GM23338 (cell line): ENCODE data around the gene PTGER2. TPM values are rescaled to one million over a fixed set of nuclear protein-coding genes. Genes with fewer than 3 reads are reported as not detected.

Source experiments
- ATAC-seq: fragments of 200-7000 bp; cut with Tn5 transposase; 3 replicates; pipeline ENCODE4 v1.9.1; 2020
- DNase-seq: peaks from one replicate; pipeline ENCODE4 v3.0.0-alpha.2; 2015; ENCODE audit warnings: low spot score
- H2AFZ ChIP-seq: fragments of 200-600 bp; sonication (generic); 2 replicates; pipeline ENCODE4 v1.8.0; 2016; ENCODE audit warnings: antibody characterized with exemption, mild to moderate bottlenecking, moderate library complexity
- H3F3A ChIP-seq: fragments of 200-600 bp; sonication (generic); replicated peaks from 2 replicates; pipeline ENCODE4 v1.8.0; 2017; ENCODE audit warnings: antibody characterized with exemption, mixed run types, low read depth
- H3K27ac ChIP-seq: fragments of 200-600 bp; sonication (generic); 2 replicates; pipeline ENCODE4 v1.6.1; 2016; ENCODE audit warnings: low read depth
- H3K27me3 ChIP-seq: fragments of 200-600 bp; sonication (generic); 2 replicates; pipeline ENCODE4 v1.8.0; 2016; ENCODE audit warnings: mild to moderate bottlenecking, mixed run types, moderate library complexity; ENCODE audit not compliant: insufficient read depth
- H3K36me3 ChIP-seq: fragments of 200-600 bp; sonication (generic); 2 replicates; pipeline ENCODE4 v1.8.0; 2016; ENCODE audit warnings: mild to moderate bottlenecking; ENCODE audit not compliant: insufficient read depth
- H3K4me1 ChIP-seq: fragments of 200-600 bp; sonication (generic); 2 replicates; pipeline ENCODE4 v1.8.0; 2016; ENCODE audit warnings: mild to moderate bottlenecking, moderate library complexity; ENCODE audit not compliant: insufficient read depth
- H3K4me2 ChIP-seq: fragments of 200-600 bp; sonication (generic); 2 replicates; pipeline ENCODE4 v1.7.1; 2017; ENCODE audit warnings: mixed run types
- H3K4me3 ChIP-seq: fragments of 200-600 bp; sonication (generic); 2 replicates; pipeline ENCODE4 v1.6.1; 2016; ENCODE audit warnings: mixed run types
- H3K79me2 ChIP-seq: fragments of 200-600 bp; sonication (generic); replicated peaks from 2 replicates; pipeline ENCODE4 v1.8.0; 2017; ENCODE audit warnings: mild to moderate bottlenecking; ENCODE audit not compliant: insufficient read depth
- H3K9me2 ChIP-seq: fragments of 200-600 bp; sonication (generic); 2 replicates; pipeline ENCODE4 v1.8.0; 2017; ENCODE audit not compliant: insufficient read depth
- H4K20me1 ChIP-seq: fragments of 200-600 bp; sonication (generic); replicated peaks from 2 replicates; pipeline ENCODE4 v1.8.0; 2017; ENCODE audit warnings: mild to moderate bottlenecking; ENCODE audit not compliant: insufficient read depth
- H3K27ac Mint-ChIP-seq: 2 replicates; pipeline ENCODE4 v1.8.0; 2020; ENCODE audit warnings: inconsistent platforms, mild to moderate bottlenecking, moderate library complexity, mixed read lengths
- H3K27me3 Mint-ChIP-seq: 3 replicates; pipeline ENCODE4 v1.8.0; 2022; ENCODE audit warnings: low read depth, mild to moderate bottlenecking, moderate library complexity, mixed read lengths, inconsistent platforms; ENCODE audit not compliant: insufficient read depth, poor library complexity
- H3K36me3 Mint-ChIP-seq: 3 replicates; pipeline ENCODE4 v1.8.0; 2021; ENCODE audit warnings: low read depth, mild to moderate bottlenecking, inconsistent platforms, moderate library complexity, mixed read lengths
- H3K4me1 Mint-ChIP-seq: 3 replicates; pipeline ENCODE4 v1.8.0; 2020; ENCODE audit warnings: mild to moderate bottlenecking, inconsistent platforms, mixed read lengths
- H3K4me3 Mint-ChIP-seq: 3 replicates; pipeline ENCODE4 v1.8.0; 2021; ENCODE audit warnings: moderate library complexity, mild to moderate bottlenecking, inconsistent platforms, mixed read lengths
- H3K9me3 Mint-ChIP-seq: 3 replicates; pipeline ENCODE4 v1.8.0; 2020; ENCODE audit warnings: moderate library complexity, mild to moderate bottlenecking, inconsistent platforms, mixed read lengths
- CREB1 ChIP-seq: fragments of 250-450 bp; sonication (Bioruptor Pico); IDR thresholded peaks from 2 replicates; pipeline ENCODE4 v1.5.0; 2020; ENCODE audit warnings: low read depth, mild to moderate bottlenecking, moderate library complexity
- EZH2 ChIP-seq: fragments of 200-600 bp; sonication (generic); IDR thresholded peaks from one replicate; pipeline ENCODE4 v1.8.0; 2017; ENCODE audit warnings: antibody characterized with exemption, mild to moderate bottlenecking, low read depth; ENCODE audit not compliant: unreplicated experiment
- JUNB ChIP-seq: IDR thresholded peaks from one replicate; pipeline ENCODE4 v1.6.1; 2016; ENCODE audit warnings: antibody characterized with exemption; ENCODE audit not compliant: unreplicated experiment
- NANOG ChIP-seq: IDR thresholded peaks from 2 replicates; pipeline ENCODE4 v1.6.1; 2016; ENCODE audit warnings: antibody characterized with exemption, borderline replicate concordance
- POLR2AphosphoS5 ChIP-seq: IDR thresholded peaks from 2 replicates; pipeline ENCODE4 v1.6.1; 2016; ENCODE audit warnings: antibody characterized with exemption, low read depth
- STAT1 ChIP-seq: IDR thresholded peaks from one replicate; pipeline ENCODE4 v1.6.1; 2016; ENCODE audit warnings: antibody characterized with exemption; ENCODE audit not compliant: unreplicated experiment
- ZNF114 ChIP-seq: fragments of 250-450 bp; sonication (Bioruptor Pico); IDR thresholded peaks from 2 replicates; pipeline ENCODE4 v1.5.0; 2020; ENCODE audit warnings: mild to moderate bottlenecking, moderate library complexity
- ZNF331 ChIP-seq: fragments of 250-450 bp; sonication (Bioruptor Pico); IDR thresholded peaks from 2 replicates; pipeline ENCODE4 v1.5.0; 2020; ENCODE audit warnings: low read depth, mild to moderate bottlenecking, moderate library complexity
- polyA plus RNA-seq: library from polyadenylated mRNA; unstranded; fragments of >200 nt; fragmentation: Nextera tagmentation; extraction: Ambion mirVana; gene quantifications from 2 replicates; pipeline ENCODE4 v1.2.1, GENCODE V29; 2016
- total RNA-seq: library from RNA; depleted of rRNA; stranded (reverse); fragments of >200 nt; shearing (Covaris generic); gene quantifications from 2 replicates; pipeline ENCODE4 v1.2.3, GENCODE V29; 2014
- TF ChIP-seq, protein P1 (sequence below), 2 experiments: fragments of 200-600 bp in 1 of 2; sonication (generic) in 1 of 2; conservative IDR thresholded peaks; 2 replicates each; pipeline versions ENCODE4 v1.5.1 to v1.6.1; 2016 to 2017; ENCODE audit warnings: antibody characterized with exemption in 2 of 2, low read depth in 2 of 2, mild to moderate bottlenecking in 2 of 2, moderate library complexity in 1 of 2
- TF ChIP-seq, protein P2 (sequence below): IDR thresholded peaks from 2 replicates; pipeline ENCODE4 v1.6.1; 2016; ENCODE audit warnings: antibody characterized with exemption
- TF ChIP-seq, protein P3 (sequence below): IDR thresholded peaks from one replicate; pipeline ENCODE4 v1.6.1; 2018; ENCODE audit warnings: antibody characterized with exemption; ENCODE audit not compliant: unreplicated experiment

The PTGER2 gene
- total and polyA plus RNA-seq, 2 experiments from 2014 or later: 1.3 TPM

DNA sequence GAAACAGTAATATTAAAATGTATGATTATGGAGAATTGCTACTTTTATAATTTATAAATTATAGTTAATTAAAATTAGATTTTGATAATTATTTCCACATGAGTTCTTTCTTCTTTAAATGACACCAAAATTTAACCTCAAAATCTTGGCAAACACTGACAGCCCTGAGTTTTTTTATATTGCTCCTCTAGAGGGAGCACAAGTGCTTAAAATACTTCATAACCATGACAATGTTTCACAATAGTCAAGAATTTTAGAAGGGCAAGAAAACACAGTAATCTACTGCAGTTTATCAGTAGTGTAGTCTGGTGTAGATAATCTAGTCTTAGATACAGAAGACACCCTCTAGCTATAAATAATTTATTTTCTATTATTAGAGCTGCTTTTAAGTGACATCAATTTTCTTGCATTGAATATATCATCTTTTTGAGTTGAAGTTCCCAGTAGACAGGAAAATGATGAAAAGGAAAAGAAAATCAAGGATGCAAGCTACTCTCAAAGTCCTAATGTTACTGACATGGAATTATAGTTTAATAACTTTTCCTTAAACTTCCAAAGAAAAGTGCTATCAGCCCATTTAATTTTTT is 14.3 kb upstream of the PTGER2 start:
- DNase-seq (peak; percentile 66), ATAC-seq (peak; percentile 29; the same call in 2 of the 3 replicates)
- Mint-ChIP-seq H3K4me3 (no peak overlapping the region), H3K4me1 (peaks cover 5% of the 10 kb centered on the region; the same call in 2 of the 3 replicates), H3K27me3 (no peaks in the 10 kb centered on the region), H3K9me3 (no peaks in the 10 kb centered on the region), H3K36me3 (no peaks in the 10 kb centered on the region), H3K27ac (no peak overlapping the region)
- Histone ChIP-seq H3K4me2 (no peak overlapping the region), H4K20me1 (no peaks in the 10 kb centered on the region), H3K27ac (no peak overlapping the region), H3K4me3 (no peak overlapping the region), H3K9me2 (no peaks in the 10 kb centered on the region), H3K36me3 (no peaks in the 10 kb centered on the region), H3K27me3 (no peaks in the 10 kb centered on the region), H3K79me2 (no peaks in the 10 kb centered on the region), H3F3A (no peaks in the 10 kb centered on the region), H3K4me1 (no peaks in the 10 kb centered on the region), H2AFZ (no peak overlapping the region)
- TF ChIP-seq, protein P1, sequence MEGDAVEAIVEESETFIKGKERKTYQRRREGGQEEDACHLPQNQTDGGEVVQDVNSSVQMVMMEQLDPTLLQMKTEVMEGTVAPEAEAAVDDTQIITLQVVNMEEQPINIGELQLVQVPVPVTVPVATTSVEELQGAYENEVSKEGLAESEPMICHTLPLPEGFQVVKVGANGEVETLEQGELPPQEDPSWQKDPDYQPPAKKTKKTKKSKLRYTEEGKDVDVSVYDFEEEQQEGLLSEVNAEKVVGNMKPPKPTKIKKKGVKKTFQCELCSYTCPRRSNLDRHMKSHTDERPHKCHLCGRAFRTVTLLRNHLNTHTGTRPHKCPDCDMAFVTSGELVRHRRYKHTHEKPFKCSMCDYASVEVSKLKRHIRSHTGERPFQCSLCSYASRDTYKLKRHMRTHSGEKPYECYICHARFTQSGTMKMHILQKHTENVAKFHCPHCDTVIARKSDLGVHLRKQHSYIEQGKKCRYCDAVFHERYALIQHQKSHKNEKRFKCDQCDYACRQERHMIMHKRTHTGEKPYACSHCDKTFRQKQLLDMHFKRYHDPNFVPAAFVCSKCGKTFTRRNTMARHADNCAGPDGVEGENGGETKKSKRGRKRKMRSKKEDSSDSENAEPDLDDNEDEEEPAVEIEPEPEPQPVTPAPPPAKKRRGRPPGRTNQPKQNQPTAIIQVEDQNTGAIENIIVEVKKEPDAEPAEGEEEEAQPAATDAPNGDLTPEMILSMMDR (conservative IDR thresholded peaks at IDR 0.05; ENCODE audit: low read depth in 2 of 2): peak; percentile 58 to 76
- no peak for TF ChIP-seq NANOG

DNA sequence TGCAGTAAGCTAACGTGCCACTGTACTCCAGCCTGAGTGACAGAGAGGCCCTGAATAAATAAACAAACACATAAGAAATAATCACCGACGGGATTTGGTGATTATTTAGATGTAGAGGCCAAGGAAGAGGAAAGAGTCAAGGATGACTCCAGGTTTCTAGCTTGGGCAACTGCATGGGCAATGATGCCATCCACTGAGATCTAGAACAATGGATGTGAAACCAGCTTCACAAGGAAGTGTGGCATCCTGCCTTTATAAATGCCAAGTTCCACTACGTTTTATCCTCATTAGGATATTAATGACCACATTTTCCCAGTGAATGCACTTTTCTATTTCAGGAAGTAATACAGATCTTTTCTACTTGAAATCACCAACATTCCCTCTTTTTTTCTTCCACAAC is 10.9 kb upstream of the PTGER2 start:
- Histone ChIP-seq H3K36me3 (no peaks in the 10 kb centered on the region), H3K27me3 (no peaks in the 10 kb centered on the region), H3K4me1 (no peaks in the 10 kb centered on the region), H2AFZ (no peak overlapping the region), H3K9me2 (no peaks in the 10 kb centered on the region), H3K4me2 (no peak overlapping the region), H3K79me2 (no peaks in the 10 kb centered on the region), H3K4me3 (no peak overlapping the region), H3F3A (no peaks in the 10 kb centered on the region), H4K20me1 (no peaks in the 10 kb centered on the region), H3K27ac (no peak overlapping the region)
- DNase-seq (no peak), ATAC-seq (no peak)
- H3K27ac Mint-ChIP-seq: no peak overlapping the region
- no peak overlapping the region for H3K4me3 Mint-ChIP-seq
- TF ChIP-seq, protein P2, sequence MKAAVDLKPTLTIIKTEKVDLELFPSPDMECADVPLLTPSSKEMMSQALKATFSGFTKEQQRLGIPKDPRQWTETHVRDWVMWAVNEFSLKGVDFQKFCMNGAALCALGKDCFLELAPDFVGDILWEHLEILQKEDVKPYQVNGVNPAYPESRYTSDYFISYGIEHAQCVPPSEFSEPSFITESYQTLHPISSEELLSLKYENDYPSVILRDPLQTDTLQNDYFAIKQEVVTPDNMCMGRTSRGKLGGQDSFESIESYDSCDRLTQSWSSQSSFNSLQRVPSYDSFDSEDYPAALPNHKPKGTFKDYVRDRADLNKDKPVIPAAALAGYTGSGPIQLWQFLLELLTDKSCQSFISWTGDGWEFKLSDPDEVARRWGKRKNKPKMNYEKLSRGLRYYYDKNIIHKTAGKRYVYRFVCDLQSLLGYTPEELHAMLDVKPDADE: no peak
- no peak for TF ChIP-seq JUNB
- TF ChIP-seq EZH2: no peak
- TF ChIP-seq STAT1: no peak
- no peak for TF ChIP-seq NANOG
- no peak for TF ChIP-seq ZNF114 (CRISPR knock-in tag)
- no peak for TF ChIP-seq POLR2AphosphoS5
- no peak for TF ChIP-seq ZNF331 (CRISPR knock-in tag)
- TF ChIP-seq, protein P3, sequence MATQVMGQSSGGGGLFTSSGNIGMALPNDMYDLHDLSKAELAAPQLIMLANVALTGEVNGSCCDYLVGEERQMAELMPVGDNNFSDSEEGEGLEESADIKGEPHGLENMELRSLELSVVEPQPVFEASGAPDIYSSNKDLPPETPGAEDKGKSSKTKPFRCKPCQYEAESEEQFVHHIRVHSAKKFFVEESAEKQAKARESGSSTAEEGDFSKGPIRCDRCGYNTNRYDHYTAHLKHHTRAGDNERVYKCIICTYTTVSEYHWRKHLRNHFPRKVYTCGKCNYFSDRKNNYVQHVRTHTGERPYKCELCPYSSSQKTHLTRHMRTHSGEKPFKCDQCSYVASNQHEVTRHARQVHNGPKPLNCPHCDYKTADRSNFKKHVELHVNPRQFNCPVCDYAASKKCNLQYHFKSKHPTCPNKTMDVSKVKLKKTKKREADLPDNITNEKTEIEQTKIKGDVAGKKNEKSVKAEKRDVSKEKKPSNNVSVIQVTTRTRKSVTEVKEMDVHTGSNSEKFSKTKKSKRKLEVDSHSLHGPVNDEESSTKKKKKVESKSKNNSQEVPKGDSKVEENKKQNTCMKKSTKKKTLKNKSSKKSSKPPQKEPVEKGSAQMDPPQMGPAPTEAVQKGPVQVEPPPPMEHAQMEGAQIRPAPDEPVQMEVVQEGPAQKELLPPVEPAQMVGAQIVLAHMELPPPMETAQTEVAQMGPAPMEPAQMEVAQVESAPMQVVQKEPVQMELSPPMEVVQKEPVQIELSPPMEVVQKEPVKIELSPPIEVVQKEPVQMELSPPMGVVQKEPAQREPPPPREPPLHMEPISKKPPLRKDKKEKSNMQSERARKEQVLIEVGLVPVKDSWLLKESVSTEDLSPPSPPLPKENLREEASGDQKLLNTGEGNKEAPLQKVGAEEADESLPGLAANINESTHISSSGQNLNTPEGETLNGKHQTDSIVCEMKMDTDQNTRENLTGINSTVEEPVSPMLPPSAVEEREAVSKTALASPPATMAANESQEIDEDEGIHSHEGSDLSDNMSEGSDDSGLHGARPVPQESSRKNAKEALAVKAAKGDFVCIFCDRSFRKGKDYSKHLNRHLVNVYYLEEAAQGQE: no peak
- TF ChIP-seq CREB1 (CRISPR knock-in tag): no peak
- H3K4me1 Mint-ChIP-seq: peaks cover 5% of the 10 kb centered on the region; the same call in 2 of the 3 replicates
- no peaks in the 10 kb centered on the region for H3K36me3 Mint-ChIP-seq
- no peaks in the 10 kb centered on the region for H3K27me3 Mint-ChIP-seq
- H3K9me3 Mint-ChIP-seq: no peaks in the 10 kb centered on the region
